A673 (cell line): ENCODE results near the gene TSPOAP1. TPM values are rescaled to one million over a fixed set of nuclear protein-coding genes. Genes with fewer than 3 reads are reported as not detected.

Source experiments
- BruUV-seq: library from RNA; stranded (reverse); fragments of 400-500 nt; replicated peaks from 2 replicates; lab custom pipeline; 2021; lab: Mats Ljungman, UMichigan
- CTCF ChIA-PET: fragments of 300-600 bp; sonication (Branson Sonifier 250); formaldehyde crosslinking; loops from one replicate; lab custom pipeline; 2022; ENCODE audit warnings: antibody characterized with exemption; lab: Charles Lee
- POLR2A ChIA-PET: fragments of 300-600 bp; sonication (Branson Sonifier 250); formaldehyde crosslinking; loops from one replicate; lab custom pipeline; 2022; ENCODE audit warnings: antibody characterized with exemption; ENCODE audit not compliant: low non-redundant PET; lab: Charles Lee
- DNase-seq: peaks from one replicate; pipeline ENCODE4 v3.0.0-alpha.2; 2015; ENCODE audit warnings: low spot score
- H3K27ac ChIP-seq: fragments of 200-600 bp; sonication (generic); 2 replicates; pipeline ENCODE4 v1.5.1; 2016; ENCODE audit warnings: mixed run types, low read depth, mild to moderate bottlenecking, mixed read lengths, antibody characterized with exemption, low read length; ENCODE audit not compliant: poor library complexity, severe bottlenecking
- H3K27me3 ChIP-seq: fragments of 200-600 bp; sonication (generic); replicated peaks from 2 replicates; pipeline ENCODE4 v1.6.1; 2017; ENCODE audit warnings: mixed run types, low read depth, mild to moderate bottlenecking, mixed read lengths, antibody characterized with exemption, low read length; ENCODE audit not compliant: insufficient read depth, poor library complexity
- H3K36me3 ChIP-seq: fragments of 200-600 bp; sonication (generic); 2 replicates; pipeline ENCODE4 v1.6.1; 2016; ENCODE audit warnings: mixed run types, mild to moderate bottlenecking, mixed read lengths, antibody characterized with exemption, low read length; ENCODE audit not compliant: insufficient read depth, poor library complexity, severe bottlenecking
- H3K4me1 ChIP-seq: fragments of 200-600 bp; sonication (generic); 2 replicates; pipeline ENCODE4 v1.6.1; 2017; ENCODE audit warnings: mixed run types, mild to moderate bottlenecking, mixed read lengths, antibody characterized with exemption, low read length; ENCODE audit not compliant: insufficient read depth, poor library complexity, severe bottlenecking
- H3K4me3 ChIP-seq: fragments of 200-600 bp; sonication (generic); 2 replicates; pipeline ENCODE4 v1.5.1; 2016; ENCODE audit warnings: low read depth, mixed run types, mild to moderate bottlenecking, mixed read lengths, low read length; ENCODE audit not compliant: poor library complexity, severe bottlenecking
- H3K9me3 ChIP-seq: fragments of 200-600 bp; sonication (generic); 2 replicates; pipeline ENCODE4 v1.6.1; 2016; ENCODE audit warnings: mixed run types, low read depth, mild to moderate bottlenecking, mixed read lengths, antibody characterized with exemption, low read length; ENCODE audit not compliant: poor library complexity, severe bottlenecking
- CTCF ChIP-seq: fragments of 300-800, 200-600 bp; sonication (generic); conservative IDR thresholded peaks from 2 replicates; pipeline ENCODE4 v1.5.1; 2017; ENCODE audit warnings: low read depth, mild to moderate bottlenecking, antibody characterized with exemption, low read length, moderate library complexity, mixed read lengths
- EZH2 ChIP-seq: fragments of 200-600 bp; sonication (generic); IDR thresholded peaks from 2 replicates; pipeline ENCODE4 v1.6.1; 2017; ENCODE audit warnings: borderline replicate concordance, low read depth, mild to moderate bottlenecking, mixed read lengths, antibody characterized with exemption, low read length; ENCODE audit not compliant: poor library complexity, severe bottlenecking
- intact Hi-C: fragments of 100-400 bp; cut with micrococcal nuclease; formaldehyde crosslinking; loops from one replicate; pipeline ENCODE4 v1.10.0; 2022; ENCODE audit not compliant: unreplicated experiment
- total RNA-seq: library from RNA; stranded (reverse); gene quantifications from 2 replicates; pipeline ENCODE4 v1.2.3, GENCODE V29; 2021

TSPOAP1 gene
- total RNA-seq, 1 experiment from 2014 or later: 0.21 TPM

- ChIA-PET POLR2A (no interaction called here), CTCF (no interaction called here)
- H3K27me3 ChIP-seq: peaks cover under 1% of the 10 kb centered on the region
- BruUV-seq: no TSS peak
- TF ChIP-seq EZH2 (no peak), CTCF (no peak)
- no peak overlapping the region for H3K27ac ChIP-seq
- H3K36me3 ChIP-seq: no peaks in the 10 kb centered on the region
- no peaks in the 10 kb centered on the region for H3K9me3 ChIP-seq
- no peak overlapping the region for H3K4me3 ChIP-seq
- intact Hi-C loops: no loop called here
- H3K4me1 ChIP-seq: no peaks in the 10 kb centered on the region
- DNase-seq: no peak
Measured at GRCh38 chr17:58357312-58358297, 29.0 kb upstream of the TSPOAP1 start.

GRCh38 chr17:58356231-58356630 is 27.6 kb upstream of the TSPOAP1 start:
- H3K27me3 ChIP-seq: no peaks in the 10 kb centered on the region
- intact Hi-C loops: no loop called here
- ChIA-PET CTCF (no interaction called here), POLR2A (interaction anchor here (0.7 kb wide), 1 partner anchor 1264 kb away, joined by 22 read pairs; no protein-coding TSS in a partner anchor)
- H3K27ac ChIP-seq: no peak overlapping the region
- TF ChIP-seq CTCF (no peak), EZH2 (no peak)
- no peaks in the 10 kb centered on the region for H3K9me3 ChIP-seq
- no peak for DNase-seq
- H3K4me3 ChIP-seq: no peak overlapping the region
- no TSS peak for BruUV-seq
- H3K4me1 ChIP-seq: no peaks in the 10 kb centered on the region
- H3K36me3 ChIP-seq: no peaks in the 10 kb centered on the region

- Histone ChIP-seq H3K4me1 (no peaks in the 10 kb centered on the region), H3K9me3 (no peaks in the 10 kb centered on the region), H3K36me3 (peaks cover 2% of the 10 kb centered on the region), H3K4me3 (no peak overlapping the region), H3K27ac (no peak overlapping the region), H3K27me3 (no peaks in the 10 kb centered on the region)
- no TSS peak for BruUV-seq
- intact Hi-C loops: no loop called here
- no peak for TF ChIP-seq EZH2
- TF ChIP-seq CTCF: no peak
- POLR2A ChIA-PET: interaction anchor here (0.6 kb wide), 1 partner anchor 137 kb away, joined by 6 read pairs; no protein-coding TSS in a partner anchor
- no peak for DNase-seq
- CTCF ChIA-PET: no interaction called here
Measured at GRCh38 chr17:58354541-58355216, 26.1 kb upstream of the TSPOAP1 start.
